H1 (cell line): ENCODE data around the gene NLRC5.

Experiments
- ASH2L ChIP-seq: fragments of 200-600, 300-600 bp; sonication (generic); IDR thresholded peaks from one replicate; pipeline ENCODE4 v1.7.1; 2017; ENCODE audit warnings: low read length
- CREB1 ChIP-seq: IDR thresholded peaks from 2 replicates; pipeline ENCODE4 v1.6.1; 2012; ENCODE audit warnings: inconsistent platforms
- EZH2 ChIP-seq: fragments of 200-600 bp; sonication (generic); IDR thresholded peaks from 2 replicates; pipeline ENCODE4 v1.7.1; 2012; ENCODE audit warnings: low read depth, mild to moderate bottlenecking, moderate library complexity, low read length, inconsistent platforms; ENCODE audit not compliant: severe bottlenecking
- GTF2F1 ChIP-seq: IDR thresholded peaks from 2 replicates; pipeline ENCODE4 v1.6.1; 2012; ENCODE audit warnings: low read depth, low read length, improper control_type of control experiment, borderline replicate concordance
- POLR2AphosphoS5 ChIP-seq: IDR thresholded peaks from 2 replicates; pipeline ENCODE4 v1.6.1; 2011; ENCODE audit warnings: low read depth, low read length
- RAD21 ChIP-seq, 2 experiments: IDR thresholded peaks in 1 of 2; conservative IDR thresholded peaks in 1 of 2; 2 replicates each; pipeline ENCODE4 v1.6.1; 2011; ENCODE audit warnings: low read depth in 2 of 2, low read length in 2 of 2, improper control_type of control experiment in 1 of 2, inconsistent platforms in 1 of 2, mild to moderate bottlenecking in 1 of 2, moderate library complexity in 1 of 2
- RBBP5 ChIP-seq: IDR thresholded peaks from 2 replicates; pipeline ENCODE4 v1.7.1; 2012; ENCODE audit warnings: low read depth, mild to moderate bottlenecking, inconsistent platforms, low read length, moderate library complexity, borderline replicate concordance
- YY1 ChIP-seq: IDR thresholded peaks from 2 replicates; pipeline ENCODE4 v1.6.1; 2011; ENCODE audit warnings: low read depth, mild to moderate bottlenecking, low read length
- TF ChIP-seq, protein P1 (sequence below), 3 experiments: IDR thresholded peaks; 1 replicate in 2 of 3; 2 replicates in 1 of 3; pipeline versions ENCODE4 v1.5.1 to v1.6.1; 2011; ENCODE audit warnings: low read length in 3 of 3, mild to moderate bottlenecking in 3 of 3, inconsistent platforms in 2 of 3, low read depth in 1 of 3, moderate library complexity in 1 of 3; ENCODE audit not compliant: insufficient read depth in 1 of 3; ENCODE audit errors: control extremely low read depth in 1 of 3

DNA sequence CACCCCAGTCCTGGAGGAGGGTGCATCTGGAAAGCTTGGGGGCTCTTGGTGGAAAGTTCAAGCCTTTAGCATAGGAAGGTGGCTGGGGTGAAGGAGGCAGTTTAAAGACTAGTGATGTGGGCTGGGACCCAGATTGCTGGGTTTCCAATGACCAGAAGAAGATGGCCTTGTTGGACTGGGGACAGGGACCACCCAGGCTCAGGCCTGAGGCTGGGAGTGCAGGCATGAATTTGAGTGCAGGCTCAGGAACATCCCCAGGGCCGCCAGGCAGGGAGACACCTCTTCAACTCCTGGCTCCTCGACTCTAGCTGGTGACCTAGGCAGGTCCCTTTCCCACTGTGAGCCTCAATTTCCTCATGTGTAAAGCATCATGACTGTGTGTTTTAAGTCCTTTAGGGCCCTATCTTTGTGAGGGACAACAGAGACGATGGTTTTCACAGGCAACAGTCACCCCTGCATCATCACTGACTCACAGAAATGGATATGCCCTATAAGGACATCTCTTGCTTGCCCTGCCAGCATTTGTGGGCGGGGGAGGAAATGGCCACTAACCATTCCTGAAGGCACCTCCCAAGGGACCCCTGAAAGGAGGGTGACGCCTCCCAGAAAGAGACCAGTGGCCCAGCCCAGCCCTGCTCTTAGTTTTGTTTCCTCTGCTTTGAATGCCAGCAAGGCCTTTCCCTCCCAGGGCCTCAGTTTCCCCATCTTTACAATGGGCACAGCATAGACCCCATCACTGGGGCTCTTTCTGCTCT lies 11.1 kb downstream of the NLRC5 start:
- TF ChIP-seq CREB1: no peak
- TF ChIP-seq GTF2F1: no peak
- TF ChIP-seq, protein P1, sequence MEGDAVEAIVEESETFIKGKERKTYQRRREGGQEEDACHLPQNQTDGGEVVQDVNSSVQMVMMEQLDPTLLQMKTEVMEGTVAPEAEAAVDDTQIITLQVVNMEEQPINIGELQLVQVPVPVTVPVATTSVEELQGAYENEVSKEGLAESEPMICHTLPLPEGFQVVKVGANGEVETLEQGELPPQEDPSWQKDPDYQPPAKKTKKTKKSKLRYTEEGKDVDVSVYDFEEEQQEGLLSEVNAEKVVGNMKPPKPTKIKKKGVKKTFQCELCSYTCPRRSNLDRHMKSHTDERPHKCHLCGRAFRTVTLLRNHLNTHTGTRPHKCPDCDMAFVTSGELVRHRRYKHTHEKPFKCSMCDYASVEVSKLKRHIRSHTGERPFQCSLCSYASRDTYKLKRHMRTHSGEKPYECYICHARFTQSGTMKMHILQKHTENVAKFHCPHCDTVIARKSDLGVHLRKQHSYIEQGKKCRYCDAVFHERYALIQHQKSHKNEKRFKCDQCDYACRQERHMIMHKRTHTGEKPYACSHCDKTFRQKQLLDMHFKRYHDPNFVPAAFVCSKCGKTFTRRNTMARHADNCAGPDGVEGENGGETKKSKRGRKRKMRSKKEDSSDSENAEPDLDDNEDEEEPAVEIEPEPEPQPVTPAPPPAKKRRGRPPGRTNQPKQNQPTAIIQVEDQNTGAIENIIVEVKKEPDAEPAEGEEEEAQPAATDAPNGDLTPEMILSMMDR (IDR thresholded peaks at IDR 0.05; ENCODE audit: control extremely low read depth in 1 of 3, insufficient read depth in 1 of 3, low read depth in 1 of 3, low read length in 3 of 3): no peak
- TF ChIP-seq RAD21 (IDR thresholded peaks at IDR 0.05 in 1 of 2, conservative IDR thresholded peaks at IDR 0.05 in 1 of 2; ENCODE audit: low read depth in 2 of 2, low read length in 2 of 2): no peak
- no peak for TF ChIP-seq EZH2
- TF ChIP-seq ASH2L: no peak
- TF ChIP-seq RBBP5: no peak
- TF ChIP-seq POLR2AphosphoS5: no peak
- no peak for TF ChIP-seq YY1
